HG03025 (cell line): ENCODE results near the gene MGAT3.

ENCODE experiments used
- ATAC-seq: cut with Tn5 transposase; IDR thresholded peaks from one replicate; pipeline ENCODE4 v1.9.1; 2021; ENCODE audit warnings: mild to moderate bottlenecking, moderate library complexity; ENCODE audit not compliant: unreplicated experiment, low FRiP score

MGAT3 gene

GRCh38 chr22:39470451-39471291 lies 13.9 kb downstream of the MGAT3 start:
- ATAC-seq = no peak

DNA sequence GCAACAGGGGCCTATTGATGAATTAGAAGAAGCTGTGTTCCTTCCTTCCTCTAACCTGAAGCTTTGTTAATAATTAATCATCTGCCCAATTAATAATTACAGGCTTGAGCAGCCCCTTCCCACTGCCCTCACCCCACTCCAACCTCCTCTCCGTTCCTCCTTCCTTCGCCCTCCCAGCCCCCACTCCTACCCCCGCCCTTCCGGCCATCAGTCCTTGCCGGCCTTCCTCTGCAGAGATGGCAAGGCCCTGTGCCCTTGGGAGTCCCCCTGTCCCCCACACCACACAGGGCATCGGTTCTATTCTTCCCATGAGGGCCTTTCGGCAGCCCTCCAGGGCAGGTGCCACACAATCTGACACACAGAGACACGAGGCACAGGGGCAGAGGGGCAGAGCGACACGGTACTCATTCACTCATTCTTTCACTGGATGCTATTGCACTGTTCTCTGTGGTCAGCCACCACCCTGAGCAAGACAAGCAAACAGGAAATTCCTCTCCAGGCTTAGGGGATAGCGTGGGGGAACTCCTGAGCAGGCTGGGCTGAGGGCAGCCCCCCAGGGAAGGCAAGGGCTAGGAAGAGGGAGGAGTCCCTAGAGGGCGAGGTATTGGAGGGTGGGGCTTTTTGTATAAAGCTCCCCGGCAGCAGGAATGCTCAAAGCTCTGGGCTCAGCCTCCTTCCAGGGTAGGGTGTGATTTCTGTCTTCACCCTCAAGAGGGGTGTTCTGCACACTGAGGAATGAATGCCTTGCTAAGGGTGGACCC lies 14.7 kb downstream of the MGAT3 start:
- no peak for ATAC-seq

GRCh38 chr22:39472570-39473556 lies 16.1 kb downstream of the MGAT3 start:
- no peak for ATAC-seq

DNA sequence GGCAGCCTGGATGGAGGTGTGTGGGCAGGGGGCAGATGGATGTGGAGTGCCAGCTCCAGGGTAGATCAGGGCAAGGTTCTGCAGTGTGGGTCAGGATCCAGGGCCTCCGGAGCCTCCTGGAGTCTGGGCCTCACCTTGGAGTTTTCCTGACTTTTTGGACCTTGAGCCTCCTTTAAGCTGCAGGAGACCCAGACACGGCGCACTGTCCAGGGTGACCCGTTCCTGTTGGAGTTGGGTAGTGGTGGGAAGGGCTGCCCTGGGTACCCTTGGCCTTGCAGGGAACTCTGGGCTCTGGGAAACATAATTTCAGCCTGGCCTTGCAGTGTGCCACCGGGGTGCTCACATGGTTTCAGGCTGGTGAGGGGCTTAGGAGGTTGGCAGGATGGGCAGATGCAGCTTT lies 17.0 kb downstream of the MGAT3 start:
- ATAC-seq = no peak

- no peak for ATAC-seq
These were observed 17.7 kb downstream of the MGAT3 start for GRCh38 chr22:39474351-39475111.

- no peak for ATAC-seq
These were observed 18.5 kb downstream of the MGAT3 start for GRCh38 chr22:39475337-39475736.

DNA sequence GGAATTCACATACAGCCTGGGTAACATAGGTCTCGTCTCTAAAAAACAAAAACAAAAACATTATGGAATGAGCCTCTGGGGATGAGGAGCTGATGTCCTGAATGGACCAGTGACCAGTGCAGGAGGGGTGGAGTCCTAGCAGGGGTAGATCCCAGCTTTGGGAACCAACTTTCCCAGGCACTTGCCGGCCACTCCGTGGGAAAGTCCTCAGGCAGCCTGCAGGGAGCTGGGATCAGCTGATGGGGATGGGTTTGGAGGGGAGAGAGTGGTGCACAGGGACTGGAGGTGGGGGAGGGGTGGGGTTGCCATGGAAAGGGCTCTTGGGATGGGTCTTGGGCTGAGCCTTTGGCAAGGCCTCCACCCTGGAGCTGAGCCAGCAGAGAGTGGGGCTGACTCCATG lies 19.1 kb downstream of the MGAT3 start:
- ATAC-seq = no peak

GRCh38 chr22:39476664-39477063 lies 19.9 kb downstream of the MGAT3 start:
- ATAC-seq = no peak

- no peak for ATAC-seq
These were observed 20.7 kb downstream of the MGAT3 start for GRCh38 chr22:39477542-39477941.

DNA sequence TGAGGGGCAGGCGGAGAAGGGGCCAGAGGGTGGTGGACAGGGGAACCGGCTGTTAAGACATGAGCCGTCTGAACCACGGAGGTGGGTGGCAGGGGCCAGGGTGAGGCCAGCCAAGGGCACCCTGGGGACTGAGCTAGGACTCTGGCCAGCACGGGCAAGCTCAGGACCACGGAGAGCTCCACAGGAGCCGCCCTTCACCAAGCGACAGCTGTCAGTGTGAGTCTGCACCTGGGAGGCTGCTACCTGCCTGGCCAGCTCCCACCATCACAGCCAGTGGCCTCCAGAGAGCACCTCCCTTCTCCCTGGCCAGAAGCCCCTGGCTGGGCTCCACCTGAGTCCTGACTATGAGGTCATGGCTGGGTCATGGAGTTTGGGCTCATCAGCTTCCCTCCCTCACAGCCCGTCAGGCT lies 21.6 kb downstream of the MGAT3 start:
- no peak for ATAC-seq

DNA sequence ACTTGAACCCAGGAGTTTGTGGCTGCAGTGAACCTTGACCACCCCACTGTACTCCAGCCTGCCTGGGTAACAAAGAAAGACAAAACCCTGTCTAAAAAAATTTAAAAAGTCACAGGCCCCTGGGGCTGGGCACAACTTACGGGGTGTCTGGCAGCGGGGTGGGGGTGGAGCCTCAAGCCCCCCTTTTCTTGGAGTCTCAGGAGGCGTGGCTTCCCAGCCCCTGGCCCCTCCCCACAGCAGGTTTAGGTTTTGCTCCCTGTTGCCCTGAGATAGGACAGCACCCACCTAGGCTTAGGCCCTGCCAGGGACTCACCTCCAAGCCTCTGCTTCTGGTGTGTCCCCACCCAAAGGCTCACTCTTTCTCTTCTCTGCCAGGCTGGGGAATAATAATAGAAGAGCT lies 22.4 kb downstream of the MGAT3 start:
- ATAC-seq = no peak

GRCh38 chr22:39480557-39480956 lies 23.7 kb downstream of the MGAT3 start:
- no peak for ATAC-seq

- no peak for ATAC-seq
These were observed 24.2 kb downstream of the MGAT3 start for GRCh38 chr22:39481054-39481453.

DNA sequence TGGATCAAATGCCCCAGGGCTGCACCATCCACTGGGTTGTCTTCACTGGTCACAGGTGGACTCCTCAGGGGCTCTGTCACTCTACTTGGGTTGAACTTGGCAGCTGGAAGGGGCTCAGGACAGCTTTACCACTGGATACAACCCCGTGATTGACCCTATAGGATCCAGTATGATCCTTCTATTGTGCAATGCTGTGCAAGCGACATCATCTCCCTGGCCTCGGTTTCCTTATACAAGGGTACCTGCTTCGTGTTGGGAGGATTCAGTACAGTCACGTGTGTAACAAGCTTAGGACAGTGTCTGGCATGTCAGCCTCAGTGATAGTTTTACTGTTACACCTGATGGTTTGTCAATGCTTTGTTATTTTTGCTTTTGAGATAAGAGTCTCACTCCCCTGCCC lies 24.8 kb downstream of the MGAT3 start:
- ATAC-seq = no peak

DNA sequence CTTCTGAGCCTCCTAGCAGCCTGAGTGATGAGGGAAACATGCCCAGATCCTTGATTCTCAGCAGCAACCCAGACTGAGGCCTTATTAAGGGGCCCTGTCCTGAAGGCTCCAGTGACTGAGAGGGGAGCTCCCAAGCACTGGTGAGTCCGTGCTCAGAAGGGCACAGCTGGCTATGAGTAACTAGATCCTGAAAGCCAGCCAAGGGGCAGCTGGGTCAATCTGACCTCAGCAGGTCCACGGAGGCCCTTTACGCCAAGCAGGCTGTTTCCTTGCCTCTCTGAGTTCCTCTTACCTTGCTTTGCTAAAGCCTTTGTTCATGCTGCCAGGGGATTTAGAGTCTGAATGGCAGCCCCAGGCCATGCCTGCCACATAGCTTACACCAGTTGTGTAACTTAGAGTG lies 26.0 kb downstream of the MGAT3 start:
- no peak for ATAC-seq

- no peak for ATAC-seq
These were observed 30.4 kb downstream of the MGAT3 start for GRCh38 chr22:39486951-39487825.

DNA sequence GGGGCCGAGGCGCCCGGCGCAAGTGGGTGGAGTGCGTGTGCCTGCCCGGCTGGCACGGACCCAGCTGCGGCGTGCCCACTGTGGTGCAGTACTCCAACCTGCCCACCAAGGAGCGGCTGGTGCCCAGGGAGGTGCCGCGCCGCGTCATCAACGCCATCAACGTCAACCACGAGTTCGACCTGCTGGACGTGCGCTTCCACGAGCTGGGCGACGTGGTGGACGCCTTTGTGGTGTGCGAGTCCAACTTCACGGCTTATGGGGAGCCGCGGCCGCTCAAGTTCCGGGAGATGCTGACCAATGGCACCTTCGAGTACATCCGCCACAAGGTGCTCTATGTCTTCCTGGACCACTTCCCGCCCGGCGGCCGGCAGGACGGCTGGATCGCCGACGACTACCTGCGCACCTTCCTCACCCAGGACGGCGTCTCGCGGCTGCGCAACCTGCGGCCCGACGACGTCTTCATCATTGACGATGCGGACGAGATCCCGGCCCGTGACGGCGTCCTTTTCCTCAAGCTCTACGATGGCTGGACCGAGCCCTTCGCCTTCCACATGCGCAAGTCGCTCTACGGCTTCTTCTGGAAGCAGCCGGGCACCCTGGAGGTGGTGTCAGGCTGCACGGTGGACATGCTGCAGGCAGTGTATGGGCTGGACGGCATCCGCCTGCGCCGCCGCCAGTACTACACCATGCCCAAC lies 31.2 kb downstream of the MGAT3 start:
- no peak for ATAC-seq

DNA sequence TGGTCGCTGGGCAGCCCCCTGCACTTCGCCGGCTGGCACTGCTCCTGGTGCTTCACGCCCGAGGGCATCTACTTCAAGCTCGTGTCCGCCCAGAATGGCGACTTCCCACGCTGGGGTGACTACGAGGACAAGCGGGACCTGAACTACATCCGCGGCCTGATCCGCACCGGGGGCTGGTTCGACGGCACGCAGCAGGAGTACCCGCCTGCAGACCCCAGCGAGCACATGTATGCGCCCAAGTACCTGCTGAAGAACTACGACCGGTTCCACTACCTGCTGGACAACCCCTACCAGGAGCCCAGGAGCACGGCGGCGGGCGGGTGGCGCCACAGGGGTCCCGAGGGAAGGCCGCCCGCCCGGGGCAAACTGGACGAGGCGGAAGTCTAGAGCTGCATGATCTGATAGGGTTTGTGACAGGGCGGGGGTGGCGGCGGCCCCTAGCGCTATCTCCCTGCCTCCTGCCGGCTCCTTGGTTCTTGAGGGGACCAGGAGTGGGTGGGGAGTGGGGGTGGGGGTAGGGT lies 31.8 kb downstream of the MGAT3 start:
- no peak for ATAC-seq
